Measurements from ENCODE around the gene IQGAP2. TPM values are rescaled to one million over a fixed set of nuclear protein-coding genes. Genes with fewer than 3 reads are reported as not detected.
"Not testable (repeated sequence)": the region's sequence is repeated elsewhere in the genome, so short reads cannot be mapped to it uniquely, and the experiment has no call there.

Gene IQGAP2
- total RNA-seq, 1 donor from 2014 or later = 1.4 TPM

- no peak for DNase-seq
- Mint-ChIP-seq H3K9me3 (ENCODE audit: unreplicated experiment) (no peaks in the 10 kb centered on the region), H3K27me3 (ENCODE audit: unreplicated experiment) (no peaks in the 10 kb centered on the region), H3K4me1 (ENCODE audit: low read depth, unreplicated experiment) (no peaks in the 10 kb centered on the region), H3K27ac (ENCODE audit: unreplicated experiment) (no peak overlapping the region), H3K36me3 (ENCODE audit: unreplicated experiment) (no peaks in the 10 kb centered on the region), H3K4me3 (ENCODE audit: unreplicated experiment) (no peak overlapping the region)
- no peak for TF ChIP-seq CTCF (IDR thresholded peaks at IDR 0.05; ENCODE audit: partially characterized antibody, unreplicated experiment)
Observed at GRCh38 chr5:76675364-76675763, 272.3 kb downstream of the IQGAP2 start.

GRCh38 chr5:76677849-76678472, 274.9 kb downstream of the IQGAP2 start:
- no peaks in the 10 kb centered on the region for H3K36me3 Mint-ChIP-seq (ENCODE audit: unreplicated experiment)
- no peaks in the 10 kb centered on the region for H3K4me1 Mint-ChIP-seq (ENCODE audit: low read depth, unreplicated experiment)
- H3K27ac Mint-ChIP-seq (ENCODE audit: unreplicated experiment) = no peak overlapping the region
- no peaks in the 10 kb centered on the region for H3K27me3 Mint-ChIP-seq (ENCODE audit: unreplicated experiment)
- no peak for TF ChIP-seq CTCF (IDR thresholded peaks at IDR 0.05; ENCODE audit: partially characterized antibody, unreplicated experiment)
- no peaks in the 10 kb centered on the region for H3K9me3 Mint-ChIP-seq (ENCODE audit: unreplicated experiment)
- H3K4me3 Mint-ChIP-seq (ENCODE audit: unreplicated experiment) = no peak overlapping the region
- no peak for DNase-seq

- Mint-ChIP-seq H3K9me3 (ENCODE audit: unreplicated experiment) (no peaks in the 10 kb centered on the region), H3K27ac (ENCODE audit: unreplicated experiment) (no peak overlapping the region), H3K27me3 (ENCODE audit: unreplicated experiment) (no peaks in the 10 kb centered on the region), H3K4me3 (ENCODE audit: unreplicated experiment) (no peak overlapping the region), H3K4me1 (ENCODE audit: low read depth, unreplicated experiment) (no peaks in the 10 kb centered on the region), H3K36me3 (ENCODE audit: unreplicated experiment) (no peaks in the 10 kb centered on the region)
- DNase-seq = no peak
- TF ChIP-seq CTCF (IDR thresholded peaks at IDR 0.05; ENCODE audit: partially characterized antibody, unreplicated experiment) = no peak
Observed at GRCh38 chr5:76679231-76679630, 276.1 kb downstream of the IQGAP2 start.

GRCh38 chr5:76680826-76681225, 277.7 kb downstream of the IQGAP2 start:
- not testable (repeated sequence) for H3K4me3 Mint-ChIP-seq (ENCODE audit: unreplicated experiment); H3K27me3 Mint-ChIP-seq (ENCODE audit: unreplicated experiment); H3K27ac Mint-ChIP-seq (ENCODE audit: unreplicated experiment); H3K9me3 Mint-ChIP-seq (ENCODE audit: unreplicated experiment); DNase-seq; H3K4me1 Mint-ChIP-seq (ENCODE audit: low read depth, unreplicated experiment); H3K36me3 Mint-ChIP-seq (ENCODE audit: unreplicated experiment)

- Mint-ChIP-seq H3K4me1 (ENCODE audit: low read depth, unreplicated experiment) (no peaks in the 10 kb centered on the region), H3K36me3 (ENCODE audit: unreplicated experiment) (no peaks in the 10 kb centered on the region), H3K4me3 (ENCODE audit: unreplicated experiment) (no peak overlapping the region), H3K27ac (ENCODE audit: unreplicated experiment) (no peak overlapping the region), H3K27me3 (ENCODE audit: unreplicated experiment) (no peaks in the 10 kb centered on the region), H3K9me3 (ENCODE audit: unreplicated experiment) (no peaks in the 10 kb centered on the region)
- no peak for TF ChIP-seq CTCF (IDR thresholded peaks at IDR 0.05; ENCODE audit: partially characterized antibody, unreplicated experiment)
- DNase-seq = no peak
Observed at GRCh38 chr5:76681287-76681686, 278.2 kb downstream of the IQGAP2 start.
